ENCODE data around the gene NSG1. TPM values are rescaled to one million over a fixed set of nuclear protein-coding genes. Genes with fewer than 3 reads are reported as not detected.

NSG1 gene
- polyA plus RNA-seq, 1 of the 3 experiments (the other 2 are of a cell fraction): 11.4 TPM

- Histone ChIP-seq H3F3A (replicated peaks; ENCODE audit: insufficient read depth) (no peaks in the 10 kb centered on the region), H3K4me2 (no peak overlapping the region), H3K4me3 (ENCODE audit: low read depth in 2 of 2, low read length in 1 of 2) (no peak overlapping the region), H3K36me3 (replicated peaks in 1 of 2; ENCODE audit: control insufficient read depth in 1 of 2, insufficient read depth in 2 of 2, low read length in 1 of 2) (no peaks in the 10 kb centered on the region), H3K27ac (ENCODE audit: low read depth in 2 of 2, low read length in 1 of 2) (peak overlapping the region in 1 of 2 experiments; percentile 94; a peak in 2 of 4 replicates), H3K9ac (no peak overlapping the region), H3K27me3 (ENCODE audit: insufficient read depth) (no peaks in the 10 kb centered on the region), H3K9me3 (no peaks in the 10 kb centered on the region), H3K4me1 (ENCODE audit: control insufficient read depth in 1 of 2, insufficient read depth in 2 of 2, low read depth in 1 of 2, low read length in 1 of 2) (peaks cover 0 to 30% of the 10 kb centered on the region in 2 experiments; a peak in 2 of 4 replicates), H4K20me1 (ENCODE audit: insufficient read depth) (no peaks in the 10 kb centered on the region), H3K9me2 (no peaks in the 10 kb centered on the region), H2AFZ (ENCODE audit: low read depth) (no peak overlapping the region), H3K79me2 (ENCODE audit: insufficient read depth) (no peaks in the 10 kb centered on the region)
- WGBS (ENCODE audit: low lambda C conversion rate): 60% methylated on average over 18 of the region's 28 CpGs
- ChIA-PET CTCF (interaction anchor here (1.0 to 2.3 kb wide), 6 partner anchors 12 to 121 kb away, joined by 3 to 10 read pairs (median 6); partner anchors contain the start of gene NSG1), POLR2A (interaction anchor here (0.8 to 1.8 kb wide), 9 partner anchors 8 to 158 kb away, joined by 3 to 9 read pairs (median 6); partner anchors contain the start of genes NSG1 and TMEM128)
- DNase-seq: peak; percentile 90
- TF ChIP-seq JUND (IDR thresholded peaks at IDR 0.05): no peak
- TF ChIP-seq NRF1 (IDR thresholded peaks at IDR 0.05; ENCODE audit: low read depth, low read length): no peak
- TF ChIP-seq EZH2phosphoT487 (IDR thresholded peaks at IDR 0.05; ENCODE audit: borderline replicate concordance, low read depth): no peak
- peak; percentile 64 for TF ChIP-seq CHD2 (IDR thresholded peaks at IDR 0.05; ENCODE audit: low read length, partially characterized antibody)
- no peak for TF ChIP-seq POLR2AphosphoS5 (IDR thresholded peaks at IDR 0.05; ENCODE audit: low read depth, low read length)
- peak; percentile 83; the same call in 1 of the 2 replicates for TF ChIP-seq FOXJ3 (CRISPR knock-in tag; IDR thresholded peaks at IDR 0.05)
- no peak for TF ChIP-seq RXRA (IDR thresholded peaks at IDR 0.05; ENCODE audit: borderline replicate concordance, low read depth)
- TF ChIP-seq TAF1 (IDR thresholded peaks at IDR 0.05; ENCODE audit: borderline replicate concordance, low read depth, low read length): no peak
- TF ChIP-seq EP300 (IDR thresholded peaks at IDR 0.05; ENCODE audit: borderline replicate concordance in 1 of 2, low read depth in 1 of 2, low read length in 1 of 2): peak in 1 of 2 experiments; percentile 50; a peak in 2 of 4 replicates
- no peak for TF ChIP-seq ELF1 (IDR thresholded peaks at IDR 0.05)
- TF ChIP-seq MXI1 (IDR thresholded peaks at IDR 0.05; ENCODE audit: low read depth, low read length): peak; percentile 95
- peak; percentile 85 for TF ChIP-seq GATA2 (CRISPR knock-in tag; IDR thresholded peaks at IDR 0.05)
- TF ChIP-seq SMC3 (IDR thresholded peaks at IDR 0.05; ENCODE audit: low read depth, low read length): no peak; the same call in 1 of the 2 replicates
- peak; percentile 79 for TF ChIP-seq RCOR1 (IDR thresholded peaks at IDR 0.05; ENCODE audit: low read length)
- no peak for TF ChIP-seq TCF12 (IDR thresholded peaks at IDR 0.05)
These were observed 19.8 kb downstream of the NSG1 start for GRCh38 chr4:4406455-4407298.

- Histone ChIP-seq H3K27ac (ENCODE audit: low read depth in 2 of 2, low read length in 1 of 2) (peak overlapping the region in 1 of 2 experiments; percentile 94; a peak in 2 of 4 replicates), H3K27me3 (ENCODE audit: insufficient read depth) (no peaks in the 10 kb centered on the region), H3K9ac (no peak overlapping the region), H3F3A (replicated peaks; ENCODE audit: insufficient read depth) (no peaks in the 10 kb centered on the region), H2AFZ (ENCODE audit: low read depth) (no peak overlapping the region), H3K4me3 (ENCODE audit: low read depth in 2 of 2, low read length in 1 of 2) (no peak overlapping the region), H3K4me1 (ENCODE audit: control insufficient read depth in 1 of 2, insufficient read depth in 2 of 2, low read depth in 1 of 2, low read length in 1 of 2) (peaks cover 0 to 30% of the 10 kb centered on the region in 2 experiments; a peak in 2 of 4 replicates), H3K36me3 (replicated peaks in 1 of 2; ENCODE audit: control insufficient read depth in 1 of 2, insufficient read depth in 2 of 2, low read length in 1 of 2) (no peaks in the 10 kb centered on the region), H3K4me2 (no peak overlapping the region), H3K79me2 (ENCODE audit: insufficient read depth) (no peaks in the 10 kb centered on the region), H4K20me1 (ENCODE audit: insufficient read depth) (no peaks in the 10 kb centered on the region), H3K9me2 (no peaks in the 10 kb centered on the region), H3K9me3 (no peaks in the 10 kb centered on the region)
- no peak for DNase-seq
- 89% methylated on average over 8 of the region's 19 CpGs for WGBS (ENCODE audit: low lambda C conversion rate)
- POLR2A ChIA-PET: interaction anchor here (0.9 to 1.8 kb wide), 5 partner anchors 10 to 48 kb away, joined by 3 to 9 read pairs (median 6); partner anchors contain the start of gene NSG1
- CTCF ChIA-PET: interaction anchor here (0.9 to 2.3 kb wide), 5 partner anchors 13 to 23 kb away, joined by 3 to 10 read pairs (median 3); no protein-coding TSS in a partner anchor
- TF ChIP-seq EZH2phosphoT487 (IDR thresholded peaks at IDR 0.05; ENCODE audit: borderline replicate concordance, low read depth) (no peak), FOXM1 (IDR thresholded peaks at IDR 0.05; ENCODE audit: low read depth) (no peak), POLR2AphosphoS5 (IDR thresholded peaks at IDR 0.05; ENCODE audit: low read depth, low read length) (no peak), RAD21 (IDR thresholded peaks at IDR 0.05; ENCODE audit: low read length) (no peak), FOXJ3 (CRISPR knock-in tag; IDR thresholded peaks at IDR 0.05) (no peak), GATA2 (CRISPR knock-in tag; IDR thresholded peaks at IDR 0.05) (no peak), RXRA (IDR thresholded peaks at IDR 0.05; ENCODE audit: borderline replicate concordance, low read depth) (no peak), NFIC (IDR thresholded peaks at IDR 0.05; ENCODE audit: borderline replicate concordance) (no peak), TCF12 (IDR thresholded peaks at IDR 0.05) (no peak), GABPA (IDR thresholded peaks at IDR 0.05; ENCODE audit: low read depth) (no peak), TEAD4 (IDR thresholded peaks at IDR 0.05; ENCODE audit: borderline replicate concordance, insufficient read depth) (no peak)
- TF ChIP-seq, protein P1, sequence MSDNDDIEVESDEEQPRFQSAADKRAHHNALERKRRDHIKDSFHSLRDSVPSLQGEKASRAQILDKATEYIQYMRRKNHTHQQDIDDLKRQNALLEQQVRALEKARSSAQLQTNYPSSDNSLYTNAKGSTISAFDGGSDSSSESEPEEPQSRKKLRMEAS (IDR thresholded peaks at IDR 0.05; ENCODE audit: low read depth): no peak
- TF ChIP-seq, protein P2, sequence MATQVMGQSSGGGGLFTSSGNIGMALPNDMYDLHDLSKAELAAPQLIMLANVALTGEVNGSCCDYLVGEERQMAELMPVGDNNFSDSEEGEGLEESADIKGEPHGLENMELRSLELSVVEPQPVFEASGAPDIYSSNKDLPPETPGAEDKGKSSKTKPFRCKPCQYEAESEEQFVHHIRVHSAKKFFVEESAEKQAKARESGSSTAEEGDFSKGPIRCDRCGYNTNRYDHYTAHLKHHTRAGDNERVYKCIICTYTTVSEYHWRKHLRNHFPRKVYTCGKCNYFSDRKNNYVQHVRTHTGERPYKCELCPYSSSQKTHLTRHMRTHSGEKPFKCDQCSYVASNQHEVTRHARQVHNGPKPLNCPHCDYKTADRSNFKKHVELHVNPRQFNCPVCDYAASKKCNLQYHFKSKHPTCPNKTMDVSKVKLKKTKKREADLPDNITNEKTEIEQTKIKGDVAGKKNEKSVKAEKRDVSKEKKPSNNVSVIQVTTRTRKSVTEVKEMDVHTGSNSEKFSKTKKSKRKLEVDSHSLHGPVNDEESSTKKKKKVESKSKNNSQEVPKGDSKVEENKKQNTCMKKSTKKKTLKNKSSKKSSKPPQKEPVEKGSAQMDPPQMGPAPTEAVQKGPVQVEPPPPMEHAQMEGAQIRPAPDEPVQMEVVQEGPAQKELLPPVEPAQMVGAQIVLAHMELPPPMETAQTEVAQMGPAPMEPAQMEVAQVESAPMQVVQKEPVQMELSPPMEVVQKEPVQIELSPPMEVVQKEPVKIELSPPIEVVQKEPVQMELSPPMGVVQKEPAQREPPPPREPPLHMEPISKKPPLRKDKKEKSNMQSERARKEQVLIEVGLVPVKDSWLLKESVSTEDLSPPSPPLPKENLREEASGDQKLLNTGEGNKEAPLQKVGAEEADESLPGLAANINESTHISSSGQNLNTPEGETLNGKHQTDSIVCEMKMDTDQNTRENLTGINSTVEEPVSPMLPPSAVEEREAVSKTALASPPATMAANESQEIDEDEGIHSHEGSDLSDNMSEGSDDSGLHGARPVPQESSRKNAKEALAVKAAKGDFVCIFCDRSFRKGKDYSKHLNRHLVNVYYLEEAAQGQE (IDR thresholded peaks at IDR 0.05; ENCODE audit: low read depth, low read length): no peak
These were observed 20.6 kb downstream of the NSG1 start for GRCh38 chr4:4407299-4408131.
